ENCODE data around the gene BPIFB4. TPM values are rescaled to one million over a fixed set of nuclear protein-coding genes. Genes with fewer than 3 reads are reported as not detected.
"Not testable (repeated sequence)": the region's sequence is repeated elsewhere in the genome, so short reads cannot be mapped to it uniquely, and the experiment has no call there.

BPIFB4 gene
- total RNA-seq, 1 donor from 2014 or later = not detected

- Mint-ChIP-seq H3K27ac (no peak overlapping the region), H3K9me3 (no peaks in the 10 kb centered on the region), H3K36me3 (ENCODE audit: low read depth) (no peaks in the 10 kb centered on the region), H3K4me3 (no peak overlapping the region), H3K4me1 (ENCODE audit: low read depth) (no peaks in the 10 kb centered on the region), H3K27me3 (ENCODE audit: insufficient read depth) (no peaks in the 10 kb centered on the region)
- intact Hi-C loops (cut with micrococcal nuclease) = no loop called here
- no peak for DNase-seq (ENCODE audit: low spot score)
These were observed 20.5 kb downstream of the BPIFB4 start for GRCh38 chr20:33099843-33100538.

GRCh38 chr20:33103556-33103955, 24.1 kb downstream of the BPIFB4 start:
- no peak for DNase-seq (ENCODE audit: low spot score)
- Mint-ChIP-seq H3K9me3 (no peaks in the 10 kb centered on the region), H3K27ac (no peak overlapping the region), H3K27me3 (ENCODE audit: insufficient read depth) (no peaks in the 10 kb centered on the region), H3K36me3 (ENCODE audit: low read depth) (no peaks in the 10 kb centered on the region), H3K4me1 (ENCODE audit: low read depth) (no peaks in the 10 kb centered on the region), H3K4me3 (no peak overlapping the region)
- intact Hi-C loops (cut with micrococcal nuclease) = no loop called here

- DNase-seq (ENCODE audit: low spot score) = no peak
- Mint-ChIP-seq H3K36me3 (ENCODE audit: low read depth) (no peaks in the 10 kb centered on the region), H3K27me3 (ENCODE audit: insufficient read depth) (no peaks in the 10 kb centered on the region), H3K4me3 (no peak overlapping the region), H3K27ac (no peak overlapping the region), H3K4me1 (ENCODE audit: low read depth) (no peaks in the 10 kb centered on the region), H3K9me3 (no peaks in the 10 kb centered on the region)
- intact Hi-C loops (cut with micrococcal nuclease) = no loop called here
These were observed 24.9 kb downstream of the BPIFB4 start for GRCh38 chr20:33104336-33104735.

GRCh38 chr20:33105316-33105924, 26.0 kb downstream of the BPIFB4 start:
- DNase-seq (ENCODE audit: low spot score) = no peak
- Mint-ChIP-seq H3K27me3 (ENCODE audit: insufficient read depth) (no peaks in the 10 kb centered on the region), H3K9me3 (no peaks in the 10 kb centered on the region), H3K27ac (no peak overlapping the region), H3K4me3 (no peak overlapping the region), H3K36me3 (ENCODE audit: low read depth) (no peaks in the 10 kb centered on the region), H3K4me1 (ENCODE audit: low read depth) (no peaks in the 10 kb centered on the region)
- intact Hi-C loops (cut with micrococcal nuclease) = no loop called here

- H3K27me3 Mint-ChIP-seq (ENCODE audit: insufficient read depth); H3K27ac Mint-ChIP-seq; H3K4me3 Mint-ChIP-seq; H3K36me3 Mint-ChIP-seq (ENCODE audit: low read depth); H3K9me3 Mint-ChIP-seq; intact Hi-C loops (cut with micrococcal nuclease); DNase-seq (ENCODE audit: low spot score); H3K4me1 Mint-ChIP-seq (ENCODE audit: low read depth): not testable (repeated sequence)
These were observed 26.7 kb downstream of the BPIFB4 start for GRCh38 chr20:33106058-33106620.

- no peak overlapping the region for H3K27ac Mint-ChIP-seq
- H3K4me1 Mint-ChIP-seq (ENCODE audit: low read depth) = no peaks in the 10 kb centered on the region
- H3K27me3 Mint-ChIP-seq (ENCODE audit: insufficient read depth) = no peaks in the 10 kb centered on the region
- DNase-seq (ENCODE audit: low spot score) = no peak
- intact Hi-C loops (cut with micrococcal nuclease) = no loop called here
- no peak overlapping the region for H3K4me3 Mint-ChIP-seq
- H3K9me3 Mint-ChIP-seq = no peaks in the 10 kb centered on the region
- H3K36me3 Mint-ChIP-seq (ENCODE audit: low read depth) = no peaks in the 10 kb centered on the region
These were observed 29.2 kb downstream of the BPIFB4 start for GRCh38 chr20:33108661-33109060.

GRCh38 chr20:33110147-33110825, 30.8 kb downstream of the BPIFB4 start:
- Mint-ChIP-seq H3K9me3 (no peaks in the 10 kb centered on the region), H3K36me3 (ENCODE audit: low read depth) (no peaks in the 10 kb centered on the region), H3K27ac (no peak overlapping the region), H3K27me3 (ENCODE audit: insufficient read depth) (no peaks in the 10 kb centered on the region), H3K4me3 (no peak overlapping the region), H3K4me1 (ENCODE audit: low read depth) (no peaks in the 10 kb centered on the region)
- intact Hi-C loops (cut with micrococcal nuclease) = no loop called here
- no peak for DNase-seq (ENCODE audit: low spot score)

- DNase-seq (ENCODE audit: low spot score) = no peak
- no peaks in the 10 kb centered on the region for H3K36me3 Mint-ChIP-seq (ENCODE audit: low read depth)
- H3K27ac Mint-ChIP-seq = no peak overlapping the region
- intact Hi-C loops (cut with micrococcal nuclease) = no loop called here
- H3K4me1 Mint-ChIP-seq (ENCODE audit: low read depth) = no peaks in the 10 kb centered on the region
- no peak overlapping the region for H3K4me3 Mint-ChIP-seq
- H3K27me3 Mint-ChIP-seq (ENCODE audit: insufficient read depth) = no peaks in the 10 kb centered on the region
- H3K9me3 Mint-ChIP-seq = no peaks in the 10 kb centered on the region
These were observed 31.9 kb downstream of the BPIFB4 start for GRCh38 chr20:33111306-33111705.

GRCh38 chr20:33112547-33113386, 33.3 kb downstream of the BPIFB4 start:
- no peak overlapping the region for H3K27ac Mint-ChIP-seq
- no peaks in the 10 kb centered on the region for H3K27me3 Mint-ChIP-seq (ENCODE audit: insufficient read depth)
- intact Hi-C loops (cut with micrococcal nuclease) = no loop called here
- H3K4me1 Mint-ChIP-seq (ENCODE audit: low read depth) = no peaks in the 10 kb centered on the region
- no peak for DNase-seq (ENCODE audit: low spot score)
- H3K9me3 Mint-ChIP-seq = no peaks in the 10 kb centered on the region
- H3K36me3 Mint-ChIP-seq (ENCODE audit: low read depth) = no peaks in the 10 kb centered on the region
- H3K4me3 Mint-ChIP-seq = no peak overlapping the region

- Mint-ChIP-seq H3K36me3 (ENCODE audit: low read depth) (no peaks in the 10 kb centered on the region), H3K27me3 (ENCODE audit: insufficient read depth) (no peaks in the 10 kb centered on the region), H3K27ac (no peak overlapping the region), H3K4me1 (ENCODE audit: low read depth) (no peaks in the 10 kb centered on the region), H3K9me3 (no peaks in the 10 kb centered on the region), H3K4me3 (no peak overlapping the region)
- intact Hi-C loops (cut with micrococcal nuclease) = no loop called here
- DNase-seq (ENCODE audit: low spot score) = no peak
These were observed 34.0 kb downstream of the BPIFB4 start for GRCh38 chr20:33113387-33113908.

- intact Hi-C loops (cut with micrococcal nuclease); H3K27ac Mint-ChIP-seq; H3K9me3 Mint-ChIP-seq; DNase-seq (ENCODE audit: low spot score); H3K27me3 Mint-ChIP-seq (ENCODE audit: insufficient read depth); H3K36me3 Mint-ChIP-seq (ENCODE audit: low read depth); H3K4me3 Mint-ChIP-seq: not testable (repeated sequence)
- peaks cover 12% of the 10 kb centered on the region for H3K4me1 Mint-ChIP-seq (ENCODE audit: low read depth)
These were observed 36.1 kb downstream of the BPIFB4 start for GRCh38 chr20:33115501-33115900.

Measured in activated T-helper 1 cell treated with anti-CD3 and anti-CD28 coated beads, Interleukin-12 subunit alpha, Interleukin-12 subunit beta, Interleukin-2, Interleukin-4 antibody, amounts not matched to agents 30 ng/mL and 10 ng/mL and 1 ng/mL, durations not matched to agents 14 hours and 24 hours and 36 hours (primary cell).